Measurements from ENCODE around the gene MAGEA8.
"Not testable (repeated sequence)": the region's sequence is repeated elsewhere in the genome, so short reads cannot be mapped to it uniquely, and the experiment has no call there.

MAGEA8 gene

DNA sequence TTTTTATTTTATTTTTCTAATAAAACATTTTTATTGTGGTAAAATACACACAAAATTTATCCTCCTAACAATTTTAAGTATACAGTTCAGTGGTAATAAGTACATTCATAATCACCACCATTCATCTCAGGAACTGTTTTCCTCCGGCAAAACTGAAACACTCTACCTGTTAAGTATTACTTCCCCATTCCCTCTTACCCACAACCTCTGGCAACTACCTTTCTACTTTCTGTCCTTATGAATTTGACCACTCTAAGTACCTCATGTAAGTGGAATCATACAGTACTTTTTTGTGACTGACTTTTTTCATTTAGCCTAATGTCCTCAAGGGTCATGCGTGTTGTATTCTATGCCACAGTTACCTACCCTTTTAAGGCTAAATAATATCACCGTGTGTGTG lies 27.3 kb downstream of the MAGEA8 start:
- DNase-seq = no peak

DNA sequence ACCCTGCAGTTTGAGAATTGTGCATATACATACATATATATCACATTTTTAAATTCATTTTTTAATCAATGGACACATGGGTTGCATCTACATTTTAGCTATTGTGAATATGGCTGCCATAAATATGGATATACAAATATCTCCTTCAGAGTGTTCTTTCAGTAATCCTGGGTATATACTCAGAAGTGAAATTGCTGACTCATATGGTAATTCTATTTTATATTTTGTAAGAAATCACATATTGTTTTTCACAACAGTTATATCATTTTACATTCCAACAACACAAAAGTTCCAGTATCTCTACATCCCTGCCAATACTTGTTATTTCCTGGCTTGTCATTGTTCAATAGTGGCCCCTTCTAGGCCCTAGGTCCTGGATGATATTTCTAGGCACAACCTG lies 27.7 kb downstream of the MAGEA8 start:
- DNase-seq = no peak

DNA sequence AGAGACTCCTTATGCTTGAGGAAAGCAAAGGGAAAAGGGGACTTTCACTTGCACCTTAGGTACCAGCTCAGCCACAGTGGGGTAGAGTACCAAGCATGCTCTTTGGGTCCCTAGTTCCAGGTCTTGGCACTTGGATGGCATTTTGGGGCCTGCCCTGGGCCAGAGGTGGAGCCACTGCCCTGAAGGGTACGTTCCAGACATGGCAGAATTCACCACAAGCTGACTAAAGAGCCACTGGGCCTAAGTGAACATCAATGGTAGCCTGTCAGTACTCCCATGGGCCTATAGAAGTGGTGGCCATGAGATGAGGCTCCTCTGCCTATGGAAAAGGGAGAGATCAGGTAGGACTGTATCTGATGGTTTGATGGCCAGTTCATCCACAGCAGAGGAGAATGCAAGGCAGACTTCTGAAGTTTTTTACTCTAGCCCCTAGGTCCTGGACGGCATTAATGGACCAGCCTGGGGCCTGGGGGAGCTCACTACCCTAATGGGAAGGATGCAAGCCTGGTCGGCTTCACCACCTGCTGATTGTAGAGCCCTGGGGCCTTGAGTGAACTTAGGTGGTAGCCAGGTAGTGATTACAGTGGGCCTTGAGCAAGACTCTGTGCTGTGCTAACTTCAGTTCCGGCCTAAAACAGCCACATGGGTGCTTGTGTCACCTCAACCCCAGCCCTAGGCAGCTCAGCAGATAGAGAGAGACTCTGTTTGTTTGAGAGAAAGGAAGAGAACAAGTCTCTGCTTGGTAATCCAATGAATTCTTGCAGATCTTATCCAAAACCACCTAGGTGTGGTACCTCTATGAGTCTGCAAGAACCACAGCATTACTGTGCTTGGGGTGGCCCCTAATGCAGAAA lies 28.6 kb downstream of the MAGEA8 start:
- DNase-seq = no peak

DNA sequence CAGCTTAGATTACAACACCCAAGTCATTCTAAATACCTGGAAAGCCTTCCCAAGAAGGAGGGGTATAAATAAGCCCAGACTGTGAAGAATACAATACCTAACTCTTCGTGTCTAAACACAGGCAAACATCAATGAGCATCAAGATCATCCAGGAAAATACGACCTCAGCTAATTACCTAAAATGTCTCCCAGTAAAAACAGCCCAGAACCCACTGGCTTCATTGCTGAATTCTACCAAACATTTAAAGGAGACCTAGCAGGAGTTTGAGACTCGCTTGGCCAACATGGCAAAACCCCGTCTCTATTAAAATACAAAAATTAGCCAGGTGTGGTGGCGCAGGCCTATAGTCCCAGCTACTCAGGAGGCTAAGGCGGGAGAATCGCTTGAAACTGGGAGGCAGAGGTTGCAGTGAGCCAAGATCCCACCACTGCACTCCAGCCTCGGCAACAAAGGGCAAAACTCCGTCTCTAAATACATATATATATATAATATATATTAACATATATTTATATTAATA lies 29.3 kb downstream of the MAGEA8 start:
- no peak for DNase-seq

DNA sequence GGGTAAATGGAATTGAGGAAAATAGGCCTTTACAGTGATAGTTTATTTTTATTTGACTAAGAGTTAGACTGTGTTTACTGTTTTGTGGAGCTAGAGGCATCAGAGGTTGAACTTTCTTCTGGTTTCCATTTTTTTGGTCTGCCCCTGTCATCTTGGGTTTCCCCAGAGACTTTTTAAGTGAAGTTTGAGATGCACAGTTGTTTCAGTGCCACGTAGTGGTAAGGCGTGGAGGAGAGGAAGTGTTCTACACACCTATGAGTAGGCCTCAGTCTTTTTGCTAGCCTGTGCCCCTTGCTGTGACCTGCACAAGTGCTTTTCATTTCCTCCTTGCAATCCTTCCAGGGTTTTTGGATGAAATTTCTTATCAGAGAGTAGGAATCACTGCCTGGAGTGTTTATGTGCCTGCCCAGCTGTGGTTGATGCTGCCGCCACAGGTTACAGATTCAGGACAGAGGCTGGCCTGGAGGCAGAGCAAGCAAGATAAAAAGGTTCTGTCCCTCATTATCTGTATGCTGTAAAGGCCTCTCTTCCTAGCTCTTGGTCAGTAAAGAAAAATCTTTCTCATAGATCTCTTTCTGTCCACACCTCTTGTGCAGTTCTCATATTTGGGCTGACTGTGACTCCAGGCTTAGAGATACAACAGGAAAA lies 35.9 kb downstream of the MAGEA8 start:
- no peak for DNase-seq

DNA sequence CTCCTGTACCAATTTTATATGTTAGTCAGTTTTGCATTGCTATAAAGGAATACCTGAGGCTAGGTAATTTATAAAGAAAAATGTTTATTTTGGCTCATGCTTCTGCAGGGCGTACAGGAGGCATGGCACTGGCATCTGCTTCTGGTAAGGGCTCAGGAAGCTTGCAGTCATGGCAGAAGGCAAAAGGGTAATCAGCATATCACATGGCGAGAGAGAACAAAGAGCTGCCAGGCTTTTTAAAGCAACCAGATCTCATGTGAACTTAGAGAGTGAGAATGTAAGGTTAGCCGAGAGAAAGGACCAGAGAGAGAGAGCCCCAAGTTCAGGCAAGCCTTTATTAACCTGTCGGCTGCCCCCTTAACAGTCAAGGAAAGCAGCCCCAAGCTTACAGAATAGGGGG lies 42.9 kb downstream of the MAGEA8 start:
- DNase-seq = not testable (repeated sequence)

DNA sequence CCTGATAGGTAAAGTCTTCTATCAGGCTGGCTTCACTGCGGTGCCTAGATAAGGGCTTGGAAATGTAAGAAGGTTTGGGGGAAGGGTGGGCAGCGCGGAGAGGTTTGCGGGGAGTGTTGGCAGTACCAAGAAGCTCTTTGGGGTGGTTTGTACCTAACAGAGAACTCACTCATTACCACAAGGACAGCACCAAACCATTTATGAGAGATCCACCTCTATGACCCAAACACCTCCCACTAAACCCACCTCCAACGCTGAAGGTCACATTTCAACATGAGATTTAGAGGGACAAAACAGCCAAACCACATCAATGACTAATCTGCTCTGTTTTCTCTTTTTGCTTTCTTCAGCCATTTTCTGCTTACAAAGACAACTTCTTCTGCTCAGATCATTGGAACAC lies 43.5 kb downstream of the MAGEA8 start:
- not testable (repeated sequence) for DNase-seq

DNA sequence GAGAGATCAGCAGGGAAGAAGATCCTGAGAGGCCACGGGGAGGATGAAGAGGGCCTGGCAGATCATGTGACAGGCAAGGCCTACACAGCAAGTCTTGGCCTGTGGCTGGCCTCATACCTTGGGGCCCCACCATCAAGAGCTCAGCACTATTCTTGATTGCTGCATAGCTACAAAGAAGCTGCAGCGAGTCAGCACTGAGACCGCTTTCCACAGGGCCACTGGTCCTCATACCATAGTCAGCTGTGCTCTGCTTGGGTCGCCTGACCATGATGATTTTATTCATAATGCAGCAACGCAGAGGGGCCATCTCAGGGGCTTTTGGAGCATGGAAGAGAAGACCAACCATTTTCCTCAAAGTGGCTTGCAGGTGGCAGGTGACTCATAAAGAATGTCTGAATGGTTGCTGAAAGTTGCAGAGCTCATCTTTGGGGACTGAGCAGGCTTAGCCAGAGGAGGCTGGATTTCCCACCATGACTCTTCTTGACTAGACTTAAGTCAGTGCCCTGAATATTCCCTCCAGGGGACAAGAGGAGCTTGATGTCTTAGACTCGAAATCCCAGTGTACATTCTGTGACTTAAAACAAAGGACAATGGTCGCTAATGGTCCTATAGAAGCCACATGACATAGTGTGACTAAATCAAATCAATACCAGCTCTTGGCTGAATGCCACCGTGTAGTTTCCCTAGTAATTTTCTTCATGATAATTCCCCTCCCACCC lies 46.4 kb downstream of the MAGEA8 start:
- DNase-seq = not testable (repeated sequence)

DNA sequence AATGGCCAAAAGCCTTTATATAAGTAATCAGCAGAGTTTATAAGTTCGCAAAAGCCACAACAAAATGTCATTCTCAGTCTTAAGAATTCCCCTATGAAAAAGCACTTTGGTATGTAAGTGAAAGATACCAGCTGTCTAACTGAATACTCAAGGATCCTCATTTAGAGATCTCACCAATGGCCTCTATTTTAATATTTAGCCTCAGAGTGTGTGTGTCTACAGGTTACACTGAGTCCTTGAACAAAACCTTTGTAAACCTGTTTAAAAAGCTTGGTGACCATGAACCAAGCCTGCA lies 46.9 kb downstream of the MAGEA8 start:
- not testable (repeated sequence) for DNase-seq

DNA sequence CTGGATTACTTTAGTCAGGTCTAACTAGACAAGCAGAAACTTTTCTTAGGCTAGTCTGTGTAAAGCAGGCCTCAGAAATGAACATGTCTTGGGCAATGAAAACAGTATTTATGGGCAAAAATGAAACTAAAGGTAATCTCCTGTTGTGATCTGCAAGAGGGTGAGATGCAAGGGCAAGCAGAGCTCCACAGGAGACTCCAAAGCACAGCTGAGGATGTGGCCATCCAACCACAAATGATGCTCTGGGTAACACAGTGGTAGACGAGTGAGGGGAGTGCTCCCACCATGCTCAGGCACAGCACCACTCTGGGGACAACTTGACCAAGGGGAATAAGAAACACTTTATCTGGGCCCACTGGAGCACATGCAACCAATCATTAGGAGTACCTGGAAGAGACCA lies 47.7 kb downstream of the MAGEA8 start:
- not testable (repeated sequence) for DNase-seq

DNA sequence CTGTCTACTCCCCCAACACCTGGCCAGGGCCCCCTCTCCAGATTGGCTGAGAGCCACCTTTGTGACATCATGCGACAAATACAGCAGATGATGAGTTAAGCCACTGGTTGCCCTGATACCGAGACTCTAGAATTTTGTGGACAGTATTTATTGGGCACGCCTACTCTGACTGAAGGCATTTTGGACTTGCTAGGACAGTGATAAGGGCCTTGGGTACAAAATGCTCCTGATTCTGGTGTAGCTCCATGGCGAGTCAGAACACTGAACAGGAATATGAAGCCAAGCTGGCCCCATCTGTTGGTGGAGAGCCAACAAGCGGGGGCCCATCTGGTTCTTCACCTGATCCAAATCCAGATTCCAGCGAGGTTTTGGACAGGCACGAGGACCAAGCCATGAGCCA lies 48.4 kb downstream of the MAGEA8 start, which contains the start of gene HSFX4:
Gene HSFX4 (plus strand): TSS at position 174 of the 400 bp plus-strand sequence. CDS start 72 bp downstream, at position 246.
- not testable (repeated sequence) for DNase-seq

DNA sequence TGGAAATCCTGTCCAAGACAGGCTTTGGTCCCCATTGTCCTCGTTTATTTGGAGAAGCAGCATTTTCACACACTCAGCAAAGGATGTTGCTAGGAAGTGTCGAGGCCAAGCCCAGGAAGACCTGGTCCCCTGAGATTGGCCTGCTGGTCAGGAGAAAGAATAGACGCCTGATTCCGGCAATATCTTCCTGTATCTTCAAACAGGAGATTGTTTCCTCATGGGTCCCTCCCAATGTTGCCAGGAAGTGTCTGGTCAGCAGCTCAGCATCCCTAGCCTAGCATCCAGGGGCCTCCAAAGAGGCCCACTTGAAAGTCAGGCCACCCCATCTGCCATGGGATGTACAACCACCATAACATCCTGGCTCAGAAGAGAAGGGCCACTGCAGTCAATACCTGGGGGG lies 50.4 kb downstream of the MAGEA8 start:
- not testable (repeated sequence) for DNase-seq

DNA sequence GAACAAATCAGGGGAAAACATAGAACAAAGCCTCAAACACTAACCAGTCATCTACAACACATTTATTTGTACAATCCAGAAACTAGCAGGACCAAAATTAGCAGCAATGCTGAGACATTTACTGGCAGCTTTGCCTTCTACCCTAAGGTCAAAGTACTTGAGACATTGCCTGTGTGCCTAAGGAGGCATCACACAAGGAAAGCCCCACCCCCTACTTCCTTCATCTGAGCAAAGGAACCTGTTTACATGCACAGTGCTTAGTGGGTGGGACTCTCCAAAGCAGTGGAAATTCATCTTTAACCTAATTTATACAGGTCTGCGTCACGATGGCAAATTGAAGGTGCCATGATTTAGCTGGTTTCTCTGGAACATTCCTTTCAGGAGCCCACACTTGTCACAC lies 51.2 kb downstream of the MAGEA8 start:
- DNase-seq = not testable (repeated sequence)

DNA sequence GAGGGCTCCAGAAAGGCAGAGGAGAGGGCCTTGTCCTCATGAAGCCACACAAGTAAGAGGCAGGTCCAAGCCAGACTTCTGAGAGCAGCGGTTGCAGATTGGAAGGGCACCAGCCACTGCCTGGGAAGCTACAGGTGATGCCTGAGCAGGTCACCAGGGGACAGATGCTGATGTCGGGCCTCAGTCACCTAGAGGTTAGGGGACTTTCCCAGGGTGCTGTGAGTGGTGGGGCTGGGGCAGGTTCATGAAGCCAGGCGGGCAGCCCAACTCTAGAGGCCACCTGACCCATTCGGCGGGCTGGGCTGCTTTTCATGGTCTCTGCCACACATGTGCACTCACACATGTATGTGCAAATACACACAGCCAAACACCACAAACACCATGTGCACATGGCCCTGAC lies 52.0 kb downstream of the MAGEA8 start:
- DNase-seq = not testable (repeated sequence)

DNA sequence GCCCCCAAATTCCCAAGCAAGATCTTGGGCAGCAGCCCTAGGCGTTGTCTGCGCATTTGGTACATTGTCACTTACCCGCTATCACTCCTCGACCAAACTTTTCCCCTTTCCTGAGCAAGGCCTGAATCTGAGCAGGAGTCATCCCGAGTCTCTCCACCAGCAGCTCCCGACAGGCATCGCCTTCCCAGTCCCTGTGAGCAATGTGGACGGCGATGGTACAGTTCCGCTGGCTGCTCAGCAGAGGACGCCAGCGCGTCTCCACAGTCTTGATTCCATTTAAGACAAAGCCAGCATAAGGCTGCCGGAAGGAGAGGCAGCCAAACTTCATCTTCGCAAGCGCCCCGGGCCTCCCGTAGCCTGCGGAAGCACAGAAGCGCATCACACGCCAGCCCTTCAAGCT lies 52.6 kb downstream of the MAGEA8 start:
- not testable (repeated sequence) for DNase-seq

Data from NCI-H2029 (cell line).